Effector memory CD8-positive, alpha-beta T cell (primary cell): ENCODE data around the gene JAGN1.
"Not testable (repeated sequence)": the region's sequence is repeated elsewhere in the genome, so short reads cannot be mapped to it uniquely, and the experiment has no call there.

Source experiments
- ATAC-seq: fragments of 150-1000 bp; cut with Tn5 transposase; replicated peaks from 2 replicates; pipeline ENCODE4 v1.10.0; 2021; ENCODE audit warnings: mild to moderate bottlenecking, moderate library complexity
- DNase-seq, 3 experiments: peaks; one replicate each; pipeline ENCODE4 v3.0.0; 2021
- H3K27ac Mint-ChIP-seq, 2 donors: one replicate each; pipeline ENCODE4 v1.8.0; 2022; ENCODE audit warnings: mild to moderate bottlenecking in 2 of 2, mixed read lengths in 2 of 2, moderate library complexity in 2 of 2
- H3K27me3 Mint-ChIP-seq, 2 donors: one replicate each; pipeline ENCODE4 v1.8.0; 2022; ENCODE audit warnings: mixed read lengths in 2 of 2
- H3K36me3 Mint-ChIP-seq: one replicate; pipeline ENCODE4 v1.8.0; 2022; ENCODE audit warnings: mild to moderate bottlenecking, moderate library complexity, mixed read lengths; ENCODE audit not compliant: insufficient read depth
- H3K4me1 Mint-ChIP-seq, 2 donors: one replicate each; pipeline ENCODE4 v1.8.0; 2022; ENCODE audit warnings: low read depth in 2 of 2, mixed read lengths in 2 of 2
- H3K4me3 Mint-ChIP-seq, 2 donors: one replicate each; pipeline ENCODE4 v1.8.0; 2022; ENCODE audit warnings: mild to moderate bottlenecking in 2 of 2, mixed read lengths in 2 of 2, moderate library complexity in 2 of 2
- H3K9me3 Mint-ChIP-seq, 2 donors: one replicate each; pipeline ENCODE4 v1.8.0; 2022; ENCODE audit warnings: mixed read lengths in 2 of 2
- total RNA-seq, 9 experiments: gene quantifications; one replicate each; lab custom pipeline; 2026; lab: John Stamatoyannopoulos, UW

JAGN1 gene
- total RNA-seq, result 10.4 to 41.9 (median 26.1) reads per million in 9 experiments

- Mint-ChIP-seq H3K27ac (peak within 1 kb of the TSS; percentile 99), H3K9me3 (no peaks in the 10 kb centered on the region), H3K36me3 (peaks cover 28% of the 10 kb centered on the region), H3K4me3 (peak within 1 kb of the TSS; percentile 97 to 99), H3K4me1 (peaks cover 24 to 33% of the 10 kb centered on the region in 2 donors), H3K27me3 (no peaks in the 10 kb centered on the region)
- ATAC-seq (peak; percentile 92), DNase-seq (peak; percentile 87 to 89 (median 88))
Observed at GRCh38 chr3:9890249-9891071, at the start of gene JAGN1. Gene JAGN1, plus strand, starts transcription at chr3:9890610. Its CDS starts 113 bp downstream, at chr3:9890723.

DNA sequence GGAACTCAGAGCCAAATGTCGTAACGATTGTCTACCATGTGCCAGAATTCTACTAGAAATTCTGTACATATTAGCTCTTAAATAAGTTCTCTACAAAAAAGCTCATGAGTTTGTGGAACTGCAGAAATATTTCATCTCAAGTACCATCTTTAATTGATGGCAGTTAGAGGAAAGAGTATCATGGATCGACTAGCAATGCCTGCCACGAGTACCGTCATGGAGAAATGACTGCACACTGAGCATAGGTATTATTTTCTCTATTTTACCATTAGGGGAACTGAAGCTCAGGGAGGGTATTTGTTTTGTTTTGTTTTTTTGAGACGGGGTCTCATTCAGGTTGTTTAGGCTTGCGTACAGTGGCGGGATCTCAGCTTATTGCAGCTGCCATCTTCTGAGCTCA, 49.4 kb upstream of the JAGN1 start:
- peaks cover 23% of the 10 kb centered on the region for H3K36me3 Mint-ChIP-seq
- H3K4me1 Mint-ChIP-seq, result peaks cover 19% of the 10 kb centered on the region in 2 donors
- H3K27me3 Mint-ChIP-seq, result no peaks in the 10 kb centered on the region
- peak overlapping the region in 1 of 2 donors; percentile 20 for H3K27ac Mint-ChIP-seq
- H3K9me3 Mint-ChIP-seq, result no peaks in the 10 kb centered on the region
- no peak for DNase-seq
- ATAC-seq, result no peak
- no peak overlapping the region for H3K4me3 Mint-ChIP-seq

DNA sequence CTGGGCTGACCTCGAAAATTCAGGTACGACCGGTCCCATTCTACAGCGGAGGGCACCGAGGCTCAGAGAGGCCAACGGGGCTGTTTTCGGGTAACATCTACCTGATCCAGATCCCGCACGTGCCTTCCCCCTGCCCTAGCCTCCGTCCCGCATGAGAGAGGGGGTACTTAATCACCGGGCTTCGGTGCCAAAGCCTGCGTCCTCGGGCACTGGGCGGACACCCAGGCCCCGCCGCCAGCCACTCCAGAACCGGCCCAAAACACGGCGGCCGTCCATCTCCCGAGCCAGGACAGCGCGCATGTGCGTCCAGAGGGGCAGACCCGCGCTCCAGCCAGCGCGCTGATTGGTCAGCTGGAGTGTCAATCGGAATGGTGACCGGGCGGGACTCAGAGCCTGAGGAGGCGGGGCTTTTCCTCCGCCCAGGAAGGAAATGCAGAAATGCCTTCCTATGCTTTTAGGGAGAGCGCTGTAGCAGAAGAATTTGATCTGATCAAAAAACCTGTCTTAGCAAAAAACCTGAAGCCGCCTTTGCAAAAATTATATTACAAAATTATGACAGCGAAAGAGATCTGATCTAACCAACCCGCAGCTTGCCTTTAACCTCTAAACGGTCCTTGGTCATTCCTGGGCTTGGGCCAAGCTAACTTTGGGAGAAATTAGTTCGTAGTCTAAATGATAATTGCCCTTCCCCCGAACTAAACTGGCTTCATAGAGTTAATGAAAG, 46.5 kb upstream of the JAGN1 start, which contains the start of gene RPUSD3:
TSS of gene RPUSD3 (minus strand) at position 294 of the 724 bp plus-strand sequence. CDS start at position 276, 18 bp downstream.
- H3K27ac Mint-ChIP-seq, result peak within 1 kb of the TSS; percentile 94
- peaks cover 16 to 19% of the 10 kb centered on the region in 2 donors for H3K4me1 Mint-ChIP-seq
- DNase-seq (peak; percentile 97 to 98 (median 98)), ATAC-seq (peak; percentile 98)
- H3K36me3 Mint-ChIP-seq, result peaks cover 22% of the 10 kb centered on the region
- peak within 1 kb of the TSS; percentile 97 to 100 for H3K4me3 Mint-ChIP-seq
- H3K27me3 Mint-ChIP-seq, result no peaks in the 10 kb centered on the region
- H3K9me3 Mint-ChIP-seq, result no peaks in the 10 kb centered on the region

- Mint-ChIP-seq H3K9me3 (no peaks in the 10 kb centered on the region), H3K4me3 (no peak overlapping the region), H3K36me3 (peaks cover 11% of the 10 kb centered on the region)
Observed at GRCh38 chr3:9846231-9846630, 44.2 kb upstream of the JAGN1 start.

DNA sequence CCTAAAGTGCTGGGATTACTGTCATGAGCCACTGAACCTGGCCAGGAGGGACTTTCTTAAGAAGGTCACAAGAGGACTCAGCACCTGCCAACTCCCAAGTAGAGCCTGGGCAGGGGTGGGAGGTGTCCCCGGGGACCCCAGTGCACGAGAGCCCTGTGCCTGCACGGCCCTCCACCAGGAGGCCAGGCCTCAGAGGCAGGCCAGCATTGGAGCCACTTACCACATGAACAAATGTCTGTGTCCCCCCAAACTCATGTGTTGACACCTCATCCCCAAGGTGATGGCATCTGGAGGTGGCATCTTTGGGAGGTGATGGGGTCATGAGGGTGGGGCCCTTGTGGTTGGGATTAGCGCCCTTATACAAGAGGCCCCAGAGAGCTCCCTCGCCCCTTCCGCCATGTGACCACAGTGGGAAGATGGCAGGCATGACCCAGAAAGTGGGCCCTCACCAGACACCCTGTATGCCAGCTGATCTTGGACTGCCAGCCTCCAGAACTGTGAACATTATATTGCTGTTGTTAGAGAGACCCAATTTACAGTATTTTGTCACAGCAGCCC, 43.4 kb upstream of the JAGN1 start:
- ATAC-seq (no peak), DNase-seq (no peak)
- no peak overlapping the region for H3K27ac Mint-ChIP-seq
- H3K4me1 Mint-ChIP-seq, result peaks cover 16 to 19% of the 10 kb centered on the region in 2 donors
- H3K36me3 Mint-ChIP-seq, result peaks cover 8% of the 10 kb centered on the region
- no peak overlapping the region for H3K4me3 Mint-ChIP-seq
- H3K27me3 Mint-ChIP-seq, result peaks cover under 1 to 13% of the 10 kb centered on the region in 2 donors
- no peaks in the 10 kb centered on the region for H3K9me3 Mint-ChIP-seq

More at GRCh38 chr3:9846231-9846630, 44.2 kb upstream of the JAGN1 start:
- Mint-ChIP-seq H3K27ac (no peak overlapping the region), H3K4me1 (peaks cover 16 to 19% of the 10 kb centered on the region in 2 donors), H3K27me3 (peaks cover 0 to 5% of the 10 kb centered on the region in 2 donors)
- DNase-seq (no peak), ATAC-seq (no peak)

DNA sequence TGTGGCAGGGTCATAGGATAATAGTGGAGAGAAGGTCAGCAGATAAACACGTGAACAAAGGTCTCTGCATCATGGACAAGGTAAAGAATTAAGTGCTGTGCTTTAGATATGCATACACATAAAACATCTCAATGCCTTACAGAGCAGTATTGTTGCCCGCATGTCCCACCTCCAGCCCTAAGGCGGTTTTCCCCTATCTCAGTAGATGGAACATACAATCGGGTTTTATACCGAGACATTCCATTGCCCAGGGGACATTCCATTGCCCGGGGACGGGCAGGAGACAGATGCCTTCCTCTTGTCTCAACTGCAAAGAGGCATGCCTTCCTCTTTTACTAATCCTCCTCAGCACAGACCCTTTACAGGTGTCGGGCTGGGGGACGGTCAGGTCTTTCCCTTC, 42.5 kb upstream of the JAGN1 start:
- DNase-seq, ATAC-seq, H3K9me3 Mint-ChIP-seq, H3K36me3 Mint-ChIP-seq, H3K4me3 Mint-ChIP-seq, H3K27ac Mint-ChIP-seq: not testable (repeated sequence)
- Mint-ChIP-seq H3K4me1 (peaks cover 10 to 13% of the 10 kb centered on the region in 2 donors), H3K27me3 (peaks cover 9 to 20% of the 10 kb centered on the region in 2 donors)

GRCh38 chr3:9848860-9849259, 41.5 kb upstream of the JAGN1 start:
- Mint-ChIP-seq H3K27me3 (peaks cover 15 to 30% of the 10 kb centered on the region in 2 donors), H3K4me1 (peaks cover 10 to 11% of the 10 kb centered on the region in 2 donors)
- not testable (repeated sequence) for H3K36me3 Mint-ChIP-seq, H3K27ac Mint-ChIP-seq, H3K4me3 Mint-ChIP-seq, H3K9me3 Mint-ChIP-seq, DNase-seq, ATAC-seq

DNA sequence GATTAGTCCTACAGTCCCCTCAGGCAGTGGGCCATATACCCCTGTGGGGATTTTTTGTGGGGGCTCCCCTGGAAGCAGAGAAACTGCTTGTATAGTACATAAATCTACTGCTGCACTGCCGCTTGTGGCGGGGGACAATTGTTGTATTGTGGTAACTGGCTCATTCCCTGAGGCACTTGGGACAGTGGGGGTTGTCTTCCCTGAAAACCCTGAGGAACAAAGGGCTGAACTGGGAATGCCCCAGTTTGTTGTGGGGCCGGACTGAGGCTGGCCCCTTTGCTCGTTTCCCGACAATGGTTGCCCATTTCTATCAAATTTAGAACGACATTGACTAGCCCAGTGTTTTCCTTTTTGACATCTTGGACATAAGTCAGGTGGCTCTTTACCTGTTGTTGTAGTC, 39.0 kb upstream of the JAGN1 start:
- DNase-seq, H3K36me3 Mint-ChIP-seq, ATAC-seq, H3K9me3 Mint-ChIP-seq, H3K27ac Mint-ChIP-seq, H3K4me3 Mint-ChIP-seq: not testable (repeated sequence)
- H3K27me3 Mint-ChIP-seq, result peaks cover 15 to 35% of the 10 kb centered on the region in 2 donors
- H3K4me1 Mint-ChIP-seq, result peaks cover 8 to 12% of the 10 kb centered on the region in 2 donors

GRCh38 chr3:9851926-9852325, 38.5 kb upstream of the JAGN1 start:
- Mint-ChIP-seq H3K27me3 (peaks cover 15 to 35% of the 10 kb centered on the region in 2 donors), H3K4me1 (peaks cover 8 to 12% of the 10 kb centered on the region in 2 donors)
- H3K4me3 Mint-ChIP-seq, H3K9me3 Mint-ChIP-seq, ATAC-seq, H3K36me3 Mint-ChIP-seq, DNase-seq, H3K27ac Mint-ChIP-seq: not testable (repeated sequence)

DNA sequence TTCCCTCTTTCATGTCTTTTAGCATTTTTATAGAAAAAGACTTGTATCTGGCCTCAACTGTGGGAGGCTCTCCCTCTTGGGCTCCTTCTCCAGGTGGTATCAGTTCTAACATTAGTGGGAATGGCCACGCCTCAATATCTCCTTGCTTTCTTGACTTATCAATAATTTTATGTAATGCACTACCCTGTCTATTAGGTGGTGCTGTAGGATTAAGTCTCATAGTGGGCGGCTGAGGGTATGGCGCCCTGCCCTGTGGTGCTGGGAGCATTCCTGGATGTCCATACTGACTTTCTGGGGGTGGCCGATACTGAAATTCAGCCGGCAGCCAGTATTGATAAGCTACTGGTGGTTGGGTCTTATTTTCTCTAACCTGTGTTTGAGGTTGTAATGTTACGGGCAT, 37.9 kb upstream of the JAGN1 start:
- ATAC-seq (no peak), DNase-seq (no peak)
- peaks cover 8 to 12% of the 10 kb centered on the region in 2 donors for H3K4me1 Mint-ChIP-seq
- H3K36me3 Mint-ChIP-seq, result no peaks in the 10 kb centered on the region
- no peak overlapping the region for H3K4me3 Mint-ChIP-seq
- H3K27me3 Mint-ChIP-seq, result peaks cover 15 to 35% of the 10 kb centered on the region in 2 donors
- no peaks in the 10 kb centered on the region for H3K9me3 Mint-ChIP-seq
- H3K27ac Mint-ChIP-seq, result peak overlapping the region in 1 of 2 donors; percentile 79

GRCh38 chr3:9854291-9854940, 36.0 kb upstream of the JAGN1 start:
- DNase-seq, H3K9me3 Mint-ChIP-seq, H3K36me3 Mint-ChIP-seq, H3K4me3 Mint-ChIP-seq, H3K27ac Mint-ChIP-seq, ATAC-seq: not testable (repeated sequence)
- Mint-ChIP-seq H3K4me1 (peaks cover 8 to 12% of the 10 kb centered on the region in 2 donors), H3K27me3 (peaks cover 15 to 35% of the 10 kb centered on the region in 2 donors)

DNA sequence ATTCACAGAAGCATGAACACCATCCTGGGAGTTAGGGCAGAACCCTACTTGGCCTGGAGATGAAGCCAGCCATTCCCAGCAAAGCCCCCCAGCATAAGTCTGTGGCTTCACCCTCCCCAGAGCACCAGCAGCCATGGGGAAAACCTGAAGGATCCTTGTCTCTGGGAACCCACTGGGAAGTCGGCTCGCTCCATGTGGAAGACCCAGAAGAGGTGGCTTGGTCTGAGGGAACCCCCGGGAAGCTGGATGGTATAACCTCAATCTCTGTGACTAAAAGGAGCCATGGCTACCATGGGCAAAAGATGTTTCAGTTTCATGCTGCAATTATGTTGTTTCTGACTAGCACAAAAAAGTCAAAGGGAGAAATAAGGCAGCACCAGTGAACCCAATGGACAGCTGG, 34.8 kb upstream of the JAGN1 start:
- no peak for ATAC-seq
- H3K4me1 Mint-ChIP-seq, result peaks cover 8 to 12% of the 10 kb centered on the region in 2 donors
- DNase-seq, result no peak
- H3K9me3 Mint-ChIP-seq, result no peaks in the 10 kb centered on the region
- no peaks in the 10 kb centered on the region for H3K36me3 Mint-ChIP-seq
- H3K27ac Mint-ChIP-seq, result no peak overlapping the region
- no peak overlapping the region for H3K4me3 Mint-ChIP-seq
- peaks cover 15 to 35% of the 10 kb centered on the region in 2 donors for H3K27me3 Mint-ChIP-seq
